ENCODE data around the gene PIK3C2G. TPM values are rescaled to one million over a fixed set of nuclear protein-coding genes. Genes with fewer than 3 reads are reported as not detected.

PIK3C2G gene
- total RNA-seq, 1 experiment from 2014 or later, result not detected

DNA sequence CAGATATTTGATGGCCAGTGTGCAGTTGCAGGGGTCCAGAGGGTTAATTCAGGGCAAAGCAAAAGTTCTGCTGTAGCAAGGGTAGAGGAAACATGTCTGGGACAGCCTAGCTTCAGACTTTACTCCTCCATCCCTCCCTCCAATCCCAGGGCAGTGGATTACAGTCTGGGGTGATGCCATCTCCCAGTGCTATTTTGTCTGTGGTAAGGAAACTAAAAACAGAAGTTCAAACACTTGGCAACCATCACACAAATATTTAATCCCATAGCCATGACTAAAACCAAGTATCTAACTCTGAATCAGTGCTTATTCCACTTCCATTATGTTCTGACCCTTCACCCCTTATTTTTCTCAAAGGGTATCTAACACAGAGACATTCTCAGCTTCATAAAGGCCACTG, 61.8 kb downstream of the PIK3C2G start:
- ChIA-PET POLR2A (no interaction called here), CTCF (no interaction called here)
- no TSS peak for BruUV-seq (replicated peaks)
- Histone ChIP-seq H3K9me3 (ENCODE audit: control insufficient read depth, insufficient read depth, low read depth, low read length) (no peaks in the 10 kb centered on the region), H3K27ac (ENCODE audit: low read length) (no peak overlapping the region), H3K4me1 (ENCODE audit: control insufficient read depth, insufficient read depth, low read length) (no peaks in the 10 kb centered on the region), H3K36me3 (ENCODE audit: control insufficient read depth, insufficient read depth, low read length) (no peaks in the 10 kb centered on the region; the same call in 1 of the 2 replicates), H3K27me3 (ENCODE audit: control insufficient read depth, insufficient read depth, low read length) (no peaks in the 10 kb centered on the region), H3K4me3 (ENCODE audit: low read depth in 2 of 2, low read length in 2 of 2) (no peak overlapping the region)
- ATAC-seq (no peak), DNase-seq (ENCODE audit: low read depth, low spot score) (no peak)
- TF ChIP-seq SIN3A (IDR thresholded peaks at IDR 0.05; ENCODE audit: borderline replicate concordance, insufficient read depth, low read depth, low read length), result no peak
- in situ Hi-C loops (cut with HindIII; ENCODE audit: low pct_unique_long_range_greater_than_20kb, low sequenced_read_pairs) (no loop called here), intact Hi-C loops (cut with micrococcal nuclease; ENCODE audit: unreplicated experiment) (loop anchor here (10.0 kb wide), 1 partner anchor 178 kb away; no protein-coding TSS in a partner anchor)

DNA sequence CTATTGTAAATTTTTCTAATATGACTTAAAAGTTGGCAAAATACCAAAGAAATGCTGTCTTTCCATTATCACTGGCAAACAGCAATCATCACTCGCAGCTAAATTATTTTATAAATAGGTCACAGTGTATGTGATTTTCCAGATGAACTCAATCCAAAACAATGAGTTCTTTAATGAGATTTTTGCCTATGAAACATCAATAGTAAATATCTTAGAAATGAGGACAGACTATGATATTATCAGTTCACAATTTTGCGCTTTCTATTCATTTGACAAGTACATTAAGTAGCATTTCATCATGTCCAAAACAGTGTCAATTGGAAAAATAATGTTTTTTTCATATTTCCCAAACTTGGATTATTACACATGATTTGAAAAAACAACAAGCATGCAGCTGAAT, 65.7 kb downstream of the PIK3C2G start:
- in situ Hi-C loops (cut with HindIII; ENCODE audit: low pct_unique_long_range_greater_than_20kb, low sequenced_read_pairs), result no loop called here
- TF ChIP-seq POLR2AphosphoS5 (IDR thresholded peaks at IDR 0.05; ENCODE audit: low read depth, low read length) (no peak), TCF7L2 (IDR thresholded peaks at IDR 0.05; ENCODE audit: low read depth, low read length) (no peak)
- TF ChIP-seq, protein P1, sequence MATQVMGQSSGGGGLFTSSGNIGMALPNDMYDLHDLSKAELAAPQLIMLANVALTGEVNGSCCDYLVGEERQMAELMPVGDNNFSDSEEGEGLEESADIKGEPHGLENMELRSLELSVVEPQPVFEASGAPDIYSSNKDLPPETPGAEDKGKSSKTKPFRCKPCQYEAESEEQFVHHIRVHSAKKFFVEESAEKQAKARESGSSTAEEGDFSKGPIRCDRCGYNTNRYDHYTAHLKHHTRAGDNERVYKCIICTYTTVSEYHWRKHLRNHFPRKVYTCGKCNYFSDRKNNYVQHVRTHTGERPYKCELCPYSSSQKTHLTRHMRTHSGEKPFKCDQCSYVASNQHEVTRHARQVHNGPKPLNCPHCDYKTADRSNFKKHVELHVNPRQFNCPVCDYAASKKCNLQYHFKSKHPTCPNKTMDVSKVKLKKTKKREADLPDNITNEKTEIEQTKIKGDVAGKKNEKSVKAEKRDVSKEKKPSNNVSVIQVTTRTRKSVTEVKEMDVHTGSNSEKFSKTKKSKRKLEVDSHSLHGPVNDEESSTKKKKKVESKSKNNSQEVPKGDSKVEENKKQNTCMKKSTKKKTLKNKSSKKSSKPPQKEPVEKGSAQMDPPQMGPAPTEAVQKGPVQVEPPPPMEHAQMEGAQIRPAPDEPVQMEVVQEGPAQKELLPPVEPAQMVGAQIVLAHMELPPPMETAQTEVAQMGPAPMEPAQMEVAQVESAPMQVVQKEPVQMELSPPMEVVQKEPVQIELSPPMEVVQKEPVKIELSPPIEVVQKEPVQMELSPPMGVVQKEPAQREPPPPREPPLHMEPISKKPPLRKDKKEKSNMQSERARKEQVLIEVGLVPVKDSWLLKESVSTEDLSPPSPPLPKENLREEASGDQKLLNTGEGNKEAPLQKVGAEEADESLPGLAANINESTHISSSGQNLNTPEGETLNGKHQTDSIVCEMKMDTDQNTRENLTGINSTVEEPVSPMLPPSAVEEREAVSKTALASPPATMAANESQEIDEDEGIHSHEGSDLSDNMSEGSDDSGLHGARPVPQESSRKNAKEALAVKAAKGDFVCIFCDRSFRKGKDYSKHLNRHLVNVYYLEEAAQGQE (IDR thresholded peaks at IDR 0.05; ENCODE audit: insufficient read depth in 1 of 2, low read depth in 2 of 2, low read length in 1 of 2), result no peak
- TF ChIP-seq, protein P2, sequence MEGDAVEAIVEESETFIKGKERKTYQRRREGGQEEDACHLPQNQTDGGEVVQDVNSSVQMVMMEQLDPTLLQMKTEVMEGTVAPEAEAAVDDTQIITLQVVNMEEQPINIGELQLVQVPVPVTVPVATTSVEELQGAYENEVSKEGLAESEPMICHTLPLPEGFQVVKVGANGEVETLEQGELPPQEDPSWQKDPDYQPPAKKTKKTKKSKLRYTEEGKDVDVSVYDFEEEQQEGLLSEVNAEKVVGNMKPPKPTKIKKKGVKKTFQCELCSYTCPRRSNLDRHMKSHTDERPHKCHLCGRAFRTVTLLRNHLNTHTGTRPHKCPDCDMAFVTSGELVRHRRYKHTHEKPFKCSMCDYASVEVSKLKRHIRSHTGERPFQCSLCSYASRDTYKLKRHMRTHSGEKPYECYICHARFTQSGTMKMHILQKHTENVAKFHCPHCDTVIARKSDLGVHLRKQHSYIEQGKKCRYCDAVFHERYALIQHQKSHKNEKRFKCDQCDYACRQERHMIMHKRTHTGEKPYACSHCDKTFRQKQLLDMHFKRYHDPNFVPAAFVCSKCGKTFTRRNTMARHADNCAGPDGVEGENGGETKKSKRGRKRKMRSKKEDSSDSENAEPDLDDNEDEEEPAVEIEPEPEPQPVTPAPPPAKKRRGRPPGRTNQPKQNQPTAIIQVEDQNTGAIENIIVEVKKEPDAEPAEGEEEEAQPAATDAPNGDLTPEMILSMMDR (IDR thresholded peaks at IDR 0.05), result no peak
- H3K4me3 ChIP-seq (ENCODE audit: low read depth in 2 of 2, low read length in 2 of 2), result no peak overlapping the region
- DNase-seq (ENCODE audit: low read depth, low spot score) (no peak), ATAC-seq (no peak)
- H3K9me3 ChIP-seq (ENCODE audit: control insufficient read depth, insufficient read depth, low read depth, low read length), result no peaks in the 10 kb centered on the region
- ChIA-PET POLR2A (no interaction called here), CTCF (no interaction called here)
- no peaks in the 10 kb centered on the region for H3K4me1 ChIP-seq (ENCODE audit: control insufficient read depth, insufficient read depth, low read length)
- no TSS peak for BruUV-seq (replicated peaks)
- H3K27me3 ChIP-seq (ENCODE audit: control insufficient read depth, insufficient read depth, low read length), result no peaks in the 10 kb centered on the region
- no peaks in the 10 kb centered on the region; the same call in 1 of the 2 replicates for H3K36me3 ChIP-seq (ENCODE audit: control insufficient read depth, insufficient read depth, low read length)
- intact Hi-C loops (cut with micrococcal nuclease; ENCODE audit: unreplicated experiment), result loop anchor here (10.0 kb wide), 1 partner anchor 182 kb away; no protein-coding TSS in a partner anchor
- no peak overlapping the region for H3K27ac ChIP-seq (ENCODE audit: low read length)

DNA sequence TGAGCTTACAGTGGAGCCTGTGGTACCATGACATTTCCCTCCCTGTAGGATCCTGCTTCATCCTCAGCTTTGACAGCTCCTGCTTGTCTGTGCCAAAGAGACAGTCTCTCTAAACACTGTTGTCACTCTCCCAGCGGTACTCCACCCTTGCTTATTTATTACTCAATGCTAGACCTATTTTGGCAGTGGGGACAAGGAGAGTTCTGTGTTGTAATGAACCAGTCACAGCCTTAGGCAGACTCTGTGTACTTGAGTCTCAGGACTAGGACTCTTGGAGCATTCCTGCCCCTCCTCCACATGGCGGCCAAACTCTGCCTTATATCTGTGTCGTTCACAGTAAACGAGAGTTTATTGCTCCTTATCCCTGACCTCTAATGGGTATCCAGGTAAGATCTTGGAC, 70.9 kb downstream of the PIK3C2G start:
- TF ChIP-seq, protein P2 (IDR thresholded peaks at IDR 0.05), result no peak
- TF ChIP-seq SIN3A (IDR thresholded peaks at IDR 0.05; ENCODE audit: borderline replicate concordance, insufficient read depth, low read depth, low read length), result no peak
- TF ChIP-seq, protein P1 (IDR thresholded peaks at IDR 0.05; ENCODE audit: insufficient read depth in 1 of 2, low read depth in 2 of 2, low read length in 1 of 2), result no peak
- no peak for TF ChIP-seq TCF7L2 (IDR thresholded peaks at IDR 0.05; ENCODE audit: low read depth, low read length)
- TF ChIP-seq POLR2AphosphoS5 (IDR thresholded peaks at IDR 0.05; ENCODE audit: low read depth, low read length), result no peak
- H3K9me3 ChIP-seq (ENCODE audit: control insufficient read depth, insufficient read depth, low read depth, low read length), result no peaks in the 10 kb centered on the region
- no TSS peak for BruUV-seq (replicated peaks)
- DNase-seq (ENCODE audit: low read depth, low spot score) (no peak), ATAC-seq (no peak)
- CTCF ChIA-PET, result no interaction called here
- H3K27me3 ChIP-seq (ENCODE audit: control insufficient read depth, insufficient read depth, low read length), result no peaks in the 10 kb centered on the region
- H3K4me1 ChIP-seq (ENCODE audit: control insufficient read depth, insufficient read depth, low read length), result no peaks in the 10 kb centered on the region
- in situ Hi-C loops (cut with HindIII; ENCODE audit: low pct_unique_long_range_greater_than_20kb, low sequenced_read_pairs), result no loop called here
- no peak overlapping the region for H3K27ac ChIP-seq (ENCODE audit: low read length)
- POLR2A ChIA-PET, result no interaction called here
- no peak overlapping the region for H3K4me3 ChIP-seq (ENCODE audit: low read depth in 2 of 2, low read length in 2 of 2)
- no peaks in the 10 kb centered on the region; the same call in 1 of the 2 replicates for H3K36me3 ChIP-seq (ENCODE audit: control insufficient read depth, insufficient read depth, low read length)
- intact Hi-C loops (cut with micrococcal nuclease; ENCODE audit: unreplicated experiment), result no loop called here
